ENCODE data around the gene ABL2.

DNA sequence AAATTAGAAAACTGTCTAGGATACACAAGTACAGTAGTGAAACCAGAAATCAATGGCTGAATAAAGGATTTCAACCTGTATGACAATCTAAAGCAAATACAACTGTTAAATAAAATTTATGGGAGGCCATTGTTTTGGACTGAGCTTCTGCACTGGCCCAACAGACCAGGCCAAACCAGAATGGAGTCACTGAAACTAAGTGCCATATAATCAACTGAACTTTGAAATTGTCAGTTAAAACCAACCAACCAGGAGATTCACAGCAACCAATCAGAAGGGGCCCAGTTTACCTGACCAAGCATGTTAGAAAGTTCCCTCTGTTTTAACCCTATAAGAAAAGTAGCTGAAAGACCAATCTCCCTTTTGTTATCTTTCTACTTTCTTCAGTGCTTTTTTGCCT, 33.6 kb upstream of the ABL2 start:
- TF ChIP-seq, protein P1, sequence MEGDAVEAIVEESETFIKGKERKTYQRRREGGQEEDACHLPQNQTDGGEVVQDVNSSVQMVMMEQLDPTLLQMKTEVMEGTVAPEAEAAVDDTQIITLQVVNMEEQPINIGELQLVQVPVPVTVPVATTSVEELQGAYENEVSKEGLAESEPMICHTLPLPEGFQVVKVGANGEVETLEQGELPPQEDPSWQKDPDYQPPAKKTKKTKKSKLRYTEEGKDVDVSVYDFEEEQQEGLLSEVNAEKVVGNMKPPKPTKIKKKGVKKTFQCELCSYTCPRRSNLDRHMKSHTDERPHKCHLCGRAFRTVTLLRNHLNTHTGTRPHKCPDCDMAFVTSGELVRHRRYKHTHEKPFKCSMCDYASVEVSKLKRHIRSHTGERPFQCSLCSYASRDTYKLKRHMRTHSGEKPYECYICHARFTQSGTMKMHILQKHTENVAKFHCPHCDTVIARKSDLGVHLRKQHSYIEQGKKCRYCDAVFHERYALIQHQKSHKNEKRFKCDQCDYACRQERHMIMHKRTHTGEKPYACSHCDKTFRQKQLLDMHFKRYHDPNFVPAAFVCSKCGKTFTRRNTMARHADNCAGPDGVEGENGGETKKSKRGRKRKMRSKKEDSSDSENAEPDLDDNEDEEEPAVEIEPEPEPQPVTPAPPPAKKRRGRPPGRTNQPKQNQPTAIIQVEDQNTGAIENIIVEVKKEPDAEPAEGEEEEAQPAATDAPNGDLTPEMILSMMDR (IDR thresholded peaks at IDR 0.05): no peak
- no peak for TF ChIP-seq POLR2AphosphoS5 (IDR thresholded peaks at IDR 0.05; ENCODE audit: insufficient read depth in 1 of 2, low read depth in 1 of 2)
- TF ChIP-seq POLR2A (IDR thresholded peaks at IDR 0.05): no peak

Measured in vagina (tissue), 2 donors.